Measurements from ENCODE around the gene CACNA2D3.
"Not testable (repeated sequence)": the region's sequence is repeated elsewhere in the genome, so short reads cannot be mapped to it uniquely, and the experiment has no call there.

CACNA2D3 gene

DNA sequence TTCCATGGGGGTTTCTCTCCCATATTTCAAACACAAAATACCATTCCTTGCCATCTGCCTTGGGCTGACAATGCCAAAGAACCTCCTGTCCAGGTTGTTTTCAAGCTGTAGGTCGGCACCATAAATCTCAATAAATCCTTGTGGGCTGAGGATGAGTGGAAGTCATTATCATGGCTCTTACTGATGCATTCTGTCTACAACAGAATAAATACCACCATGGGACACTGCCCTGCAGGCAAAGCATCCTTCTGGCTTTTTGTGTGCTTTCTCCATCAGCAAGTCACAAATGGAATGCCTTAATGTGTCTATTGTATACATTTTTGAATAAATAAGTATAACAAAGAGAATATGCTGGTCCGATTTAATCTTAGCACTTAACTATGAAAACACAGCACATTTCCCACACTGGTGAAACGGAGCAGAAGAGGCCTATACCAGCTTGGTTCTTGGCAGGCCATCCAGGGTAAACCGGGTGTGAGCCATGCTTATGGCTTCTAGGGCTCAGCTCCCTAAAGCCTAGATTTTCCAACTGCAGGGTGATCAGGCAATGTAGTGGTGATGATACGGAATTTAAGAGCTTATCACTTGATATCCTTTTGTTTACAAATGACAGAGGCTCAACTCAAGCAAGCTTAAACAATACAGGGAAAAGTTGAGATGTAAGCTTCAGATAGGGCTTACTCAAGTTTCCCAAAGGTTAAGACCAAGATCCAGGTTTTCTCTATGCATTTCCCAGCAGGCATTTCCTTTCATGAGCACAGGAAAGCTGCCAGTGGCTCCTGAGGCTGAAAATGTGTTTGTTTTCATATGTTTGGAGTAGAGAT is 938.8 kb downstream of the CACNA2D3 start:
- no peak for DNase-seq

DNA sequence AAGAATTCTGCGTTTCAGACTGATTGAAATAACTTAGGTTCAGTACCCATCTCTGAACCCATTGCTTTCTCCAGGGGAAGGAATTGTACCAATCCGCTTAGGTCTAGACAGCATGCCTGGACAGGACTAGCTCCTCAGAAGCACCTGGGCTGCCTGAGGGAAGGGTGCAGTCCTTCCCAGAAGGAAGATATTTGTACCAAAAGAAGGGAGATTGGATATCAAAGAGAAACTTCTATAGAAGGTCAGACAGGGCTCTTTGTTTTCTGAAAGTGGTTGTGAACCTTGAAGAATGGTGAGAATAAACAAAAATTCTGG is 939.3 kb downstream of the CACNA2D3 start:
- DNase-seq = no peak

- no peak for DNase-seq
These were observed 941.8 kb downstream of the CACNA2D3 start for GRCh38 chr3:55064164-55064563.

- no peak for DNase-seq
These were observed 943.0 kb downstream of the CACNA2D3 start for GRCh38 chr3:55065331-55065730.

DNA sequence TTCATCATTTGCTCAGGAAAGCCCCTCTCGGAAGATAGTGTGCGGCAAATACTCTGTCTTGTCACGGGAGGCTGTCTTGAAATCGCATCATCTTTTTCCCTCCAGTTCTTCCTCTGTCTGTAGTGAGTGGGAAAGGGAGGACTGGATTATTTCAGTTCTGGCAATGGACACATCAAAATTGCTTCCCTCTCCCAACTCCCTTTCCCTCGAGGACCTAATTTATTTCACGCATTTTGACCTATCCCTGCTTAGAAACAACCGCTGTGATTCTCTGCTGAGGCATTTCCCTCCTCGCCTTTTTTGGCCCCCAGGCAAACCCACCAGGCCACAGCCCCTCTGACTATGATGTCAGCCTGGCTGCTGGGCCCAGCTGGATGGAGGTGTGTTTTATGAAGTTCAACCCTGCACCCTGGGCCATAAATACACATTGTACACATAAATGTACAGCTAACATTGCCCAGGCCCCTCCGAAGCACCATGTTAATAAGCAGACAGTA is 944.2 kb downstream of the CACNA2D3 start:
- DNase-seq = no peak

- no peak for DNase-seq
These were observed 947.6 kb downstream of the CACNA2D3 start for GRCh38 chr3:55069950-55070349.

- no peak for DNase-seq
These were observed 952.4 kb downstream of the CACNA2D3 start for GRCh38 chr3:55074796-55075195.

GRCh38 chr3:55075846-55076245 is 953.5 kb downstream of the CACNA2D3 start:
- no peak for DNase-seq

- DNase-seq = no peak
These were observed 955.4 kb downstream of the CACNA2D3 start for GRCh38 chr3:55077726-55078125.

GRCh38 chr3:55078876-55079275 is 956.5 kb downstream of the CACNA2D3 start:
- no peak for DNase-seq

- no peak for DNase-seq
These were observed 962.9 kb downstream of the CACNA2D3 start for GRCh38 chr3:55085231-55085630.

DNA sequence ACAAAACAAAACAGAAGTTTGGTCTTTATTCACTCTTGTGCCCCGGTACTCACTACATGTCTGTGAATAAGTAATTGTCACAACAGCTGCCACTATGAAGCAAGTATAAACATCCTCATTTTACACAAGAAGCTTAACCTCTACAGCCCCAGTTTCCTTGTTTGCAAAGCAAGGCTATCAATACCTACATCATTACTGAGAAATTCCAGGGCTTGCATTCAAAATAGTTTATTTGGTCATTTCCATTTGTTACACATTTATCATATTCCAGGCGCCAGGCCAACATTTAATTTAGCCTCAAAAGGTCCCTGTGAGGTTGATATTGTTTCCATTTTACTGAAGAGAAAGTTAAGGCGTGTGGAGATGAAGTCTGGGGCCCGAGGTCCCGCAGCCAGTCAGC is 966.9 kb downstream of the CACNA2D3 start:
- no peak for DNase-seq

DNA sequence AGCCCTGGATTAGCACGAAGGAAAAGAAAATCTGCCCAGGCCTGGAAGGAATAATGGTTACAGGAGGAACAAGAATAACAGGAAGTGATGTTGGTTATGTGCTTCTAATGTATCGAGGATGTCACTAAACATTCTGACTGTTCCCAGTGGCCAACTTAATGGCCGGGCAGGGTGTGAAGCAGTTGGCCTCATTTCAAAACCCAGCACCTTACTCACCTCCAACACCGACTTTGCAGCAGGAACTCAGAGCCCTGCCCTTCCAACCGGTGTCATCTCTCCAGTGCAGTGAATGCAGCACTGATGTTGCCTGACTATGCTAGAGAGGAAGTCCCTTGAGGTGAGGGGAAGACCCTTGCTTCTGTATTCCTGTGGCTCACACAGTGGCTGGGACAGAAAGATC is 967.9 kb downstream of the CACNA2D3 start:
- DNase-seq = no peak

- DNase-seq = peak; percentile 18
These were observed 968.4 kb downstream of the CACNA2D3 start for GRCh38 chr3:55090746-55091145.

- no peak for DNase-seq
These were observed 969.3 kb downstream of the CACNA2D3 start for GRCh38 chr3:55091381-55092225.

- no peak for DNase-seq
These were observed 972.3 kb downstream of the CACNA2D3 start for GRCh38 chr3:55094676-55095075.

DNA sequence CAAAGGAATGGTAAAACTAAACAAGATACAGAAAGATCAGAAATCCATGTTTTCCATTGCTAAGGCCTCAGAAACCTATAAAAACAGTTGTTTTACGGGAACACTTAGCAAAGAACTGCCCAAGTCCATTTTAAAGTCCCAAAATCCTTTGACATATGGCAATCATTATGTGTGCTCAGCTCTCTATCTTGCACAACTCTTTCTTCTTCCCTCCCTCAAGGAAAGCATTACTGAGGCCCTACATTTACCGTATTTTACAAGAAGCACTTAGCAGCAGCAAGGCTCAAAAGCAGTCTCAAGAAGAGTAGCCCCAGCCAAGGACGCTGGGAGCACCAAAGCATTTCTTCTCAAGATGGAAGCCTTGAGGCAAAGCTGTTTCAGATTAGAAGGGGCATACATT is 975.1 kb downstream of the CACNA2D3 start:
- DNase-seq = no peak

GRCh38 chr3:55105647-55106046 is 983.3 kb downstream of the CACNA2D3 start:
- DNase-seq = no peak

GRCh38 chr3:55107187-55107586 is 984.8 kb downstream of the CACNA2D3 start:
- DNase-seq = no peak

GRCh38 chr3:55111906-55112305 is 989.6 kb downstream of the CACNA2D3 start:
- DNase-seq = not testable (repeated sequence)

- DNase-seq = no peak
These were observed 996.1 kb downstream of the CACNA2D3 start for GRCh38 chr3:55118451-55118850.

DNA sequence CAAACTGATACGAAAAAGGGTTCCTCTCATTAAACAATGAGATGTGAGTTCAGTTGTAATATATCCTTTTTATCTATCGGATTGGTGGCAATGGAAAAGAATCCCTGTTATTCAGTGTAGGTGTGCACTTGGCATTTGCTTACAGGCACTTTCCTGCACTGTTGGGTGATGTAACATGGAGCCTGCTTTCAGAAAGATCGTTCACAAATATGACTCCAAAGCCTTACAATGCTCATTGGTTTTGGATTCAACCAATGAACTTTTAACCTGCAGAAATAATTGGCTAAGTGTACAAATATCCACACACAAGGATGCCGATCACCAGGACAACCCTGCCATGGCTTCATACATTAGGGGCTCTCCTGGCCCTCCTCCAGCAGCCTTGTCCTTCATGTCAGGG is 996.9 kb downstream of the CACNA2D3 start:
- DNase-seq = no peak

- no peak for DNase-seq
These were observed 1000.0 kb downstream of the CACNA2D3 start for GRCh38 chr3:55122312-55122711.
